ENCODE measurements around the gene RERE.

The RERE gene

GRCh38 chr1:8404460-8405370 is 412.7 kb downstream of the RERE start:
- TF ChIP-seq TEAD4 (IDR thresholded peaks at IDR 0.05) (no peak), CREB1 (IDR thresholded peaks at IDR 0.05; ENCODE audit: low read depth) (no peak), FOXM1 (IDR thresholded peaks at IDR 0.05; ENCODE audit: borderline replicate concordance, low read depth) (no peak), USF1 (IDR thresholded peaks at IDR 0.05) (no peak), TAF1 (IDR thresholded peaks at IDR 0.05; ENCODE audit: low read depth) (no peak), ZBTB7A (IDR thresholded peaks at IDR 0.05; ENCODE audit: low read depth) (no peak), YY1 (IDR thresholded peaks at IDR 0.05; ENCODE audit: low read depth) (no peak)

- no peak for TF ChIP-seq TEAD4 (IDR thresholded peaks at IDR 0.05)
- no peak for TF ChIP-seq TCF12 (IDR thresholded peaks at IDR 0.05; ENCODE audit: low read depth)
- no peak for TF ChIP-seq RAD21 (IDR thresholded peaks at IDR 0.05; ENCODE audit: low read depth)
- no peak for TF ChIP-seq TAF1 (IDR thresholded peaks at IDR 0.05; ENCODE audit: low read depth)
- TF ChIP-seq ZBTB7A (IDR thresholded peaks at IDR 0.05; ENCODE audit: low read depth) = no peak
- no peak for TF ChIP-seq CREB1 (IDR thresholded peaks at IDR 0.05; ENCODE audit: low read depth)
Measured at GRCh38 chr1:8402109-8402710, 415.2 kb downstream of the RERE start.

- TF ChIP-seq EP300 (IDR thresholded peaks at IDR 0.05; ENCODE audit: borderline replicate concordance) (no peak), YY1 (IDR thresholded peaks at IDR 0.05; ENCODE audit: low read depth) (no peak), TAF1 (IDR thresholded peaks at IDR 0.05; ENCODE audit: low read depth) (no peak), FOXM1 (IDR thresholded peaks at IDR 0.05; ENCODE audit: borderline replicate concordance, low read depth) (no peak), CREB1 (IDR thresholded peaks at IDR 0.05; ENCODE audit: low read depth) (no peak), CEBPB (IDR thresholded peaks at IDR 0.05) (no peak), TCF12 (IDR thresholded peaks at IDR 0.05; ENCODE audit: low read depth) (no peak), USF1 (IDR thresholded peaks at IDR 0.05) (no peak), ZBTB7A (IDR thresholded peaks at IDR 0.05; ENCODE audit: low read depth) (no peak)
Measured at GRCh38 chr1:8398677-8399076, 418.8 kb downstream of the RERE start.

- TF ChIP-seq CEBPB (IDR thresholded peaks at IDR 0.05) (no peak), YY1 (IDR thresholded peaks at IDR 0.05; ENCODE audit: low read depth) (no peak), USF1 (IDR thresholded peaks at IDR 0.05) (no peak), RAD21 (IDR thresholded peaks at IDR 0.05; ENCODE audit: low read depth) (no peak), MAX (IDR thresholded peaks at IDR 0.05) (no peak), TAF1 (IDR thresholded peaks at IDR 0.05; ENCODE audit: low read depth) (no peak), CREB1 (IDR thresholded peaks at IDR 0.05; ENCODE audit: low read depth) (no peak), FOXM1 (IDR thresholded peaks at IDR 0.05; ENCODE audit: borderline replicate concordance, low read depth) (no peak), ZBTB7A (IDR thresholded peaks at IDR 0.05; ENCODE audit: low read depth) (no peak), TCF12 (IDR thresholded peaks at IDR 0.05; ENCODE audit: low read depth) (no peak), EGR1 (IDR thresholded peaks at IDR 0.05) (no peak), TEAD4 (IDR thresholded peaks at IDR 0.05) (no peak)
Measured at GRCh38 chr1:8398086-8398485, 419.4 kb downstream of the RERE start.

- TF ChIP-seq RAD21 (IDR thresholded peaks at IDR 0.05; ENCODE audit: low read depth) (no peak), CEBPB (IDR thresholded peaks at IDR 0.05) (no peak), FOXM1 (IDR thresholded peaks at IDR 0.05; ENCODE audit: borderline replicate concordance, low read depth) (no peak), REST (IDR thresholded peaks at IDR 0.05; ENCODE audit: low read depth) (no peak)
Measured at GRCh38 chr1:8397511-8397910, 419.9 kb downstream of the RERE start.

- no peak for TF ChIP-seq ZBTB7A (IDR thresholded peaks at IDR 0.05; ENCODE audit: low read depth)
- TF ChIP-seq MAX (IDR thresholded peaks at IDR 0.05) = no peak
- no peak for TF ChIP-seq RAD21 (IDR thresholded peaks at IDR 0.05; ENCODE audit: low read depth)
- no peak for TF ChIP-seq REST (IDR thresholded peaks at IDR 0.05; ENCODE audit: low read depth)
- TF ChIP-seq EGR1 (IDR thresholded peaks at IDR 0.05) = no peak
- no peak for TF ChIP-seq TCF12 (IDR thresholded peaks at IDR 0.05; ENCODE audit: low read depth)
- no peak for TF ChIP-seq FOXM1 (IDR thresholded peaks at IDR 0.05; ENCODE audit: borderline replicate concordance, low read depth)
- TF ChIP-seq NFIC (IDR thresholded peaks at IDR 0.05) = no peak
Measured at GRCh38 chr1:8396786-8397406, 420.5 kb downstream of the RERE start.

All from Ishikawa (cell line).